SK-N-SH (cell line): ENCODE results near the gene ITGAL.

ENCODE experiments used
- EP300 ChIP-seq, 2 experiments: IDR thresholded peaks; 2 replicates each; pipeline versions ENCODE4 v1.4.0 to v1.6.1; 2012; ENCODE audit warnings: borderline replicate concordance in 1 of 2, low read depth in 1 of 2, low read length in 1 of 2
- EZH2phosphoT487 ChIP-seq: fragments of 200-600 bp; sonication (generic); IDR thresholded peaks from 2 replicates; pipeline ENCODE4 v1.6.1; 2017; ENCODE audit warnings: low read depth, mixed run types, mild to moderate bottlenecking, antibody characterized with exemption, moderate library complexity, borderline replicate concordance
- GABPA ChIP-seq: IDR thresholded peaks from 2 replicates; pipeline ENCODE4 v1.4.0; 2012; ENCODE audit warnings: low read depth, mild to moderate bottlenecking
- NRF1 ChIP-seq: IDR thresholded peaks from 2 replicates; pipeline ENCODE4 v1.6.1; 2012; ENCODE audit warnings: low read depth, mild to moderate bottlenecking, low read length
- SIN3A ChIP-seq: IDR thresholded peaks from 2 replicates; pipeline ENCODE4 v1.6.1; 2012; ENCODE audit warnings: low read depth, mild to moderate bottlenecking, low read length, moderate library complexity, borderline replicate concordance
- SMC3 ChIP-seq: IDR thresholded peaks from 2 replicates; pipeline ENCODE4 v1.6.1; 2012; ENCODE audit warnings: low read depth, low read length, improper control_type of control experiment
- YY1 ChIP-seq: IDR thresholded peaks from 2 replicates; pipeline ENCODE4 v1.4.0; 2012; ENCODE audit warnings: low read depth, mild to moderate bottlenecking
- TF ChIP-seq, protein P1 (sequence below): IDR thresholded peaks from 2 replicates; pipeline ENCODE4 v1.4.0; 2012; ENCODE audit warnings: low read depth, borderline replicate concordance
- TF ChIP-seq, protein P2 (sequence below): fragments of 200-600 bp; sonication (generic); IDR thresholded peaks from 2 replicates; pipeline ENCODE4 v1.6.1; 2017; ENCODE audit warnings: antibody characterized with exemption, mild to moderate bottlenecking, moderate library complexity

DNA sequence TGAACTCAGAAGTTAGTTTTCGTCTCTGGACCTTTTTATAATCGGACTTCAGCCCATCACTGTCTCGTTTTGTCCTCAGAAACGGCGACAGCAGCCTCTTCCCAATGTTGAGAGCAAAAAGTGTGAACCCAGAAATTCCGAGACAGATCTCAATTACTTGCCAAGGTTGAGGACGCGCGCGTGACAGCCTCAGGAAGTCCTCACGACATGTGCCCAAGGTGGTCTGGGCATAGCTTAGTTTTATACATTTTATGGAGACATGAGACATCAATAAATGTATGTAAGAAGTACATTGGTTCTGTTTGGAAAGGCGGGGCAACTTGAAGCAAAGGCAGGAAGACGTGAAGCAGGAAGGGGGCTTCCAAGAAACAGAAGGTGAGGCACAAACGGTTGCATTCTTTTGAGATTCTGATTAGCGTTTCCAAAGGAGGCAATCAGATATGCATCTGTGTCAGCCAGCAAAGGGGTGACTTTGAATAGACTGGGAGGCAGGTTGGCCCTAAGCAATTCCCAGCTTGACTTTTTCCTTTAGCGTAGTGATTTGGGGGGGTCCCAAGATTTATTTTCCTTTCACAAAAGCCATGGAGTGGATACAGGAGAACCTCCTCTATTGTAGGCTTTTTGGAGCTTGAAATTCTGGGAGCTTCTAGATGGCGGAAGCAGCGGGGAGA is 62.7 kb downstream of the ITGAL start:
- TF ChIP-seq YY1 (no peak), NRF1 (0 out of 2 replicates have a peak, but pooled peaks have one; percentile 1), SMC3 (no peak), EZH2phosphoT487 (no peak), EP300 (IDR thresholded peaks at IDR 0.05; ENCODE audit: borderline replicate concordance in 1 of 2, low read depth in 1 of 2, low read length in 1 of 2) (no peak), SIN3A (no peak), GABPA (no peak)
- TF ChIP-seq, protein P1, sequence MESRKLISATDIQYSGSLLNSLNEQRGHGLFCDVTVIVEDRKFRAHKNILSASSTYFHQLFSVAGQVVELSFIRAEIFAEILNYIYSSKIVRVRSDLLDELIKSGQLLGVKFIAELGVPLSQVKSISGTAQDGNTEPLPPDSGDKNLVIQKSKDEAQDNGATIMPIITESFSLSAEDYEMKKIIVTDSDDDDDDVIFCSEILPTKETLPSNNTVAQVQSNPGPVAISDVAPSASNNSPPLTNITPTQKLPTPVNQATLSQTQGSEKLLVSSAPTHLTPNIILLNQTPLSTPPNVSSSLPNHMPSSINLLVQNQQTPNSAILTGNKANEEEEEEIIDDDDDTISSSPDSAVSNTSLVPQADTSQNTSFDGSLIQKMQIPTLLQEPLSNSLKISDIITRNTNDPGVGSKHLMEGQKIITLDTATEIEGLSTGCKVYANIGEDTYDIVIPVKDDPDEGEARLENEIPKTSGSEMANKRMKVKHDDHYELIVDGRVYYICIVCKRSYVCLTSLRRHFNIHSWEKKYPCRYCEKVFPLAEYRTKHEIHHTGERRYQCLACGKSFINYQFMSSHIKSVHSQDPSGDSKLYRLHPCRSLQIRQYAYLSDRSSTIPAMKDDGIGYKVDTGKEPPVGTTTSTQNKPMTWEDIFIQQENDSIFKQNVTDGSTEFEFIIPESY = no peak
- TF ChIP-seq, protein P2, sequence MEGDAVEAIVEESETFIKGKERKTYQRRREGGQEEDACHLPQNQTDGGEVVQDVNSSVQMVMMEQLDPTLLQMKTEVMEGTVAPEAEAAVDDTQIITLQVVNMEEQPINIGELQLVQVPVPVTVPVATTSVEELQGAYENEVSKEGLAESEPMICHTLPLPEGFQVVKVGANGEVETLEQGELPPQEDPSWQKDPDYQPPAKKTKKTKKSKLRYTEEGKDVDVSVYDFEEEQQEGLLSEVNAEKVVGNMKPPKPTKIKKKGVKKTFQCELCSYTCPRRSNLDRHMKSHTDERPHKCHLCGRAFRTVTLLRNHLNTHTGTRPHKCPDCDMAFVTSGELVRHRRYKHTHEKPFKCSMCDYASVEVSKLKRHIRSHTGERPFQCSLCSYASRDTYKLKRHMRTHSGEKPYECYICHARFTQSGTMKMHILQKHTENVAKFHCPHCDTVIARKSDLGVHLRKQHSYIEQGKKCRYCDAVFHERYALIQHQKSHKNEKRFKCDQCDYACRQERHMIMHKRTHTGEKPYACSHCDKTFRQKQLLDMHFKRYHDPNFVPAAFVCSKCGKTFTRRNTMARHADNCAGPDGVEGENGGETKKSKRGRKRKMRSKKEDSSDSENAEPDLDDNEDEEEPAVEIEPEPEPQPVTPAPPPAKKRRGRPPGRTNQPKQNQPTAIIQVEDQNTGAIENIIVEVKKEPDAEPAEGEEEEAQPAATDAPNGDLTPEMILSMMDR = no peak
